Activated T-cell treated with anti-CD3 and anti-CD28 coated beads for 4 hours (primary cell): ENCODE measurements around the gene ST3GAL2.
A peak's percentile ranks its signal among the peaks of the same experiment; 100 is the strongest.

Experiments used
- DNase-seq: peaks from one replicate; pipeline ENCODE4 v3.0.0-alpha.2; 2020

Gene ST3GAL2

DNA sequence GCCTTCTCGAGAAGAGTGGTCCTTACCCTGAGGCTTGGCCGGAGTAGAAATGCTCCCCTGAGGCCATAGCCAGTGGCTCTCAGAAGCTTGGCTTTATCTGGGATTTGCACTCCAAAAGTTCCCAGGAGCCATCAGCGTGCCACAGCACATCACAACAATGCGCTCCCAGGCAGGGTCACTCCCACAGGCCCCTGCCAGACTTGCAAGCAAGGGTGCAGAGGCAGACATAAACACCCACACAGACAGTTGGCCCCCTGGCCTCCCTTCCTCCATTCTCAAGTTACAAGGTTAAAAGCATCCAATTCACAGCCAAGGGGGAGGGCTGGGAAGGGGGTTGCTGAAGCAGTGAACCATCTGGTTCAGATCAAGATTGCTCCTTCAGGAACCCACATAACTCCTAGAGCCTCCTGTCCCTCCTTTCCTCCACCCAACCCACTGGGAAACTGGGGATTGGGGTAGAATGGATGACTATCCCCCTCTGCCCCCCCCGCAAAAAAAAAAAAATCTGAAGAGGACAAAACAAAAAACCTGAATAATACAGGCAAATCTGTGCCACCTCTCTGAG lies 1.8 kb downstream of the ST3GAL2 start:
- DNase-seq, result no peak

DNA sequence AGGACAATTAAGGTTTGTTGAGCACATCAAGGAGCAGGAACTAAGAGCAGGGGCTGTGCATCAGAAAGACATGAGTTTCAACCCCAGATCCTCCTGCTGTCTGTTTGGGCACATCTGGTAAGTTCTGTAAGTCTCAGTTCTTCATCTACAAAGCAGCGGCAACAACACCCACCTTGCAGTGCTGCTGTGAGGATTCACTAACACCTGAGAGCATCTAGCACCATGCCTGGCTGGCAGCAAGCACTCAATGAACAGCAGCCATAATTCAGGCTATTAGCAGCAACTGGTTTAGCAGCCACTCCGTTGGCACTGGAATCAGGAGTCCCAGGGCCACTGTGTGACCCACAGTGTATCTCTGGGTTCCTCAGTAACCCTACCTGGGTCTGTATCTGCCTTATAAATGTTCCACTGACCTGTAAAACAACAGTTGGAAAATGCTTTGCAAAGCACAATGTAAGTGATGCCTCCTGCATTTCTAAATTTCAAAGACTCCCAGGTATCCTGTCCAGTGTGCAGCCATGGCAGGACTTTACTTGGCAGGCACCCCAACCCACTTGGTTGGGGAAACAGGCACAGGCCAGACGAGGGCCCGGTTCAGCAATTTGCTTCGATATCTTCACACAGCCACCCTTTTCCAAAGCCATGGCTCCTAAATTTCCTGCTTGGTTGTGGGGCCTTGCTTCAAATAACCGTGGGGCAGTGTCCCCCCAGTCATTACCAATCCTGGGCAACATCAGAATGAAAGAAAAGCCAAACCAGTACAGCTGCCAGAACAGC lies 4.2 kb downstream of the ST3GAL2 start:
- DNase-seq, result no peak

DNA sequence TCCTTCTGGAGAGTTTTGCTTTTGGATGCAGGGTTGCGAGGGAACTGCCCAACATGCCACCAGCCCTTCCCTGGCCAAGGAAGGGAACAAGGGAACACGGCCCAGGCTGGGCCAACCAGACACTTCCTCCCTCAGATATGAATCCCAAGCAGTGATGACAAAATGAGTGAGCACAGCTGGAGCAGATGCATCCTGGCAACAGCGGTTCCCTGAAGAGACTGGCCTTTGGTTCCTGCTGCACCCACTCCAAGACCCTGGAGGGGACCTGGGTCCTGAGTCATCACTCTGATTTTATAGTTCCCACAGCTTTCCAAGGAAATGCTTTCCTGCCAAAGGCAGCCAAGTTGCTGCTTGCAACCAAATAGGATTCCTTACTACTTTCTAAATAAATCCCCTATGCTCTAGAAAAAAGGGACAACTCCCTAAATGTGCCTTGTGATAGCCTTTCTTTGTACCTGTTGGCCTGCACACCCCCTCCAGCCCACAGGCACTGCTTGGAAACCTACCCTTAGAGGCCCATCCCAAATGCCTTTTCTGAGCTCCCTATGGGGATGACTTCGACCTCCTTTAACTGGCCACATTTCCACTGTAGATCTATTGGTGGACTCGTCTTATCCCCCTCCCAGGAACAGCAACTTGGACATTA lies 5.3 kb downstream of the ST3GAL2 start:
- no peak for DNase-seq

DNA sequence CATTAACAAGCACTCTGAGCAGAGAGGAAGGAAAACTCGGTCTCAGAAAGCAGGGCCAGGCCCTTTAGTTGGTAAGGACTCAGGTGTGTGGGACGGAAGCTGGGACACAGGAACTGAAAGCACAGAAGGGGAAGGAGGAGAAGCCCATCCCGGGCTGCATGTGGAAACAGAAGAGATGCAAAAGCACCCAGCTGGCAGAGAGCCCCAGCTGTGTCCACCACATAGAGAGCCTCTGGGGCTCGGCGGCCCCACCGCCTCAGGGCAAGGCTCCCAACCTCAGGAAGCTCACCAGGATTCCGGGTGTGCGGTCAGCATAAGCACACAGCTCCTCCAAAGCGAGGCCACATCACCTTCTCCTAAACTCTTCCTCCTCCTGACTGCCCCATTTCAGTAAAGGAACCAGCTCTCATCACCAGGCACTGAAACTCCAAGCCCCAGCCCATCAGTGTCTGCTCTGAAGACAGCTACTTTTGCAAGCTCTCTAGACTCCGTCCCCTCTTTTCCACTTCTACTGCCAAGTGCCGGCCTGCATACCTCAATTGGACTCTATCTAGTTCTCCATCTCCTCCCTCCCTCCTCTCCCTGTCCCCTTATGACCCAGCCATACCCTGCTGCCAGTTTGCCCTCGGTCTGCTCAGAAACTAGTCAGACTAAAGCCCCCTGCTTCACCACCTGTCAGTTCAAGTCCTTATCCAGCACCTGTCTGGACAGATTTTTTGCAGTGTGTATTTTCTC lies 6.0 kb downstream of the ST3GAL2 start:
- no peak for DNase-seq

DNA sequence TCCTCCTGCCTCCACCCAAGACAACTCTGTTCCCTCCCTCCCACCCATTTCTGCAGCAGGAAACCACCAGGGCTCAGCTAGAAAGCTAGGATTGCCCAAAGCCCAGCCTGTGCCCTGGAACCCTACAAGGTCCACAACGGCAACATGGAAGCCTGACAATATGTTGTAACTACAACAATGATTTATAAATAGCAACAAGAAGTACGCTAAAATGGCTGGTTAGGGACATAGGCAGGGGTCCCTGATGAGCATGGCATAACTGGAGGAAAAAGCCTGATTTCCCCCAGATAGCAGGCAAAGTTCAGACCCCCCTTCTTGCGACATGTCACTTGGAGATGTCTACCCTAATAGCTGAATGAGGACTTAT lies 6.6 kb downstream of the ST3GAL2 start:
- DNase-seq, result no peak

DNA sequence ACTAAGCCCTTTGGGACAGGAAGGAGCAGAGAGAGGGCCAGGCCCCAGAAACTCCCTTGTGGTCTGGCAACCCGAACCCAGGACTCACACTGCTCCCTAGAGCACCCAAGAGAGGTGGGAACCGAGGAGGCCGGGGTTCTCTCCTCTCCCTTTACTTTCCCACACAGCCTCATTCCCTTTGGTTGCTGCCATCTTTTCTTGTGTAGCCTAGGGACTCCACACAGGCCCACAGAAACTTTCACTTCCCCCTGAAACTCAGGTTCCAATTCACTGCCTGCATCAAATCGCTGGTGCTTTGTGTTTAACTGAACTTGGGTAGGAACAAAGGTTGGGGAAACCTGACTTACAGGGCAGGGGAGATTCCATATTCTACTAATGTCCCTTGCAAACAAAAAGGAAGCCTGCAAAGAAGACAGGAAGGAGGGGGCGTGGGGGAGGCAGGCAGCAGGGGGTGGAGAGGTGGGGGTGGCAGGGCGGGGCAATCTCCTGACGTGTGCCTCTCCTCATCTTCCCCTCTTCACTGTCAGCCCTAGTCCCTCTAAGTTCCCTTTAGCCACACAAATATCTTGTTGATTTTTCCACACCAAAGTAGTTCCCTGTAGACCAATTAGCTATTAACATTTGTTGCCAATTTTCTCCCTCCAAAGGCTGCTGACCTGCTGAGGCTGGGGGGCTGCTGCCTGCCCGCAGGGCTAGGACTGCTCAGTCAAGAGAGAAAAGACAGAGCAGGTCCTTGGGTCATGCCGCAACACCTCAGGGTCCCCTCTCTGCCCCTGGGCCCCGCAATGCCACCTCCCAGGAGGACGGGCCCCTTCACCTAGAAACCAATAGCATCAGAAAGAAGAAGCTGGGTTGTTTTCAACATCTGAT lies 8.0 kb downstream of the ST3GAL2 start:
- peak; percentile 62 for DNase-seq

DNA sequence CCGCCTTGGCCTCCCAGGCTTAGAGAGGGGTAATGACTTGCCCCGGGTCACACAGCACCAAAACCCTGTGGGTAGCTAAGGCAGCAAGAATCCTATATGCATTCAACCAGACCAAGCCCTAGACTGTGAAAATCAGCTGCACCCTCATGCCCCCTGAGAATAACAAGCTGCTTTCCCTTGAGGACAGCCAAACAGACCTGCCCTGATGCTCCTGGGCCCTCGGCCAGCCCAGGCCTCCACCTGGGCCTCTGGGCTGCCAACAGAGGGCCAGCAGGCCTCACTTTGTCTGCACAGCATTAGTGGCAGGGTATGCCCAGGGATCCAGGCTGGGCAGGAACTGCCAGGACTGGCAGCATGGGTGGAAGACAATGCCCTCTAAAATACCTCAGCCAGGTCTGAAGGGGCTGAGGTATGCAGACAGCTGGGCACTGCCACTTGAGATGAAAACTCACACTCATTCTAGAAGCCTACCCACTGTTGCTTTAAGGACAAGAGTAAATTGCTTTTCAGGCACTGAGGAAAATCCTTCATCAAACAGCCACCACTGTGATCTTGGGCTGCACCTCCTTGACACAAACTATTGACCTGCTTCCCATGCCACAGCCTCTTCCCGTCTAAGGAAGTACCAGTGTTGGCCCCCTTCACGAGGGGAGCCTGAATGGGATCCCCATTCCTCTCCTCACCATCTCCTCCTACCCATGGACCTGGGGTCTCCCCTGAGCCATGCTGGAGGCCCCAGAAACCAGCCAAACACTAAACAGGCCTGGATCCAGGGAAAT lies 8.8 kb downstream of the ST3GAL2 start:
- DNase-seq, result no peak

DNA sequence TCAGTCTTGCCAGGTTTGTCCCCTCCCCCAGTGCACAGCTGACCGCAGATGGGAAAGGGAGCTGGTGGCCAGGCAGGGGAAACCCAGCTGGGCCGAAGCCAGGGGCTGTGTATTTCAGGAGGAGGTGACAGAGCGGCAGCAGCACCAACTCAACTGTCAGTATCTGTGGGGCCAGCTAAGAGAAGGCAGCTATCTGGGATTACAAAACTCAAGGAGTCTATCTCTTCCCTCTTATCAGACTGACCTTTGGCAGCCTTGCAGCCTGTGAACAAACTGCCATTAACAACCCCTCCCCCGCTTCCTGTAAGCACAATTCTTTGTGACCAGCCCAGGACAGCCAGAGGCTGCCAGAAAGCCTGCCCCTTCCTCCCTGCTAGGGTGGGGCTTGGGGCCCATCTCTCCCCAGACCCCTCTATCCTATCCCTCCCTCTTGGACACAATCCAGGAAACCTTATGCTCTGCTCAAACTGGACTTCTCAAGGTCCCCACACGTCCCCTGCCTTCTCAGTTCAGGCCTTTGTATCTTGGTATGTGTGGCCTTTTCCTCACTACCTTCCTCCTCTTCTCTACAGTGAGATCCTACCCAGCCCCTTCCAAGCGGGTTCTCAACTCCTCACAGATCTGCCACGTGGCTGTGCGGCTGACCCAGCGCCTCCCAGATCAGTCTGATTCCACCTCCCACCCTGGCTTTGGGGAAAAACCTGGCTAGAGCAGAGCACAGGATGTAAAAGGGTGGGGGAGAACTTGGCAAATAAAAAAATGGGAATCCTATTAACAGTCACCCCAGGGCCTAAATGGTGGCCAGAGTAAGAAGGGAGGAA lies 10.5 kb downstream of the ST3GAL2 start:
- DNase-seq, result no peak

DNA sequence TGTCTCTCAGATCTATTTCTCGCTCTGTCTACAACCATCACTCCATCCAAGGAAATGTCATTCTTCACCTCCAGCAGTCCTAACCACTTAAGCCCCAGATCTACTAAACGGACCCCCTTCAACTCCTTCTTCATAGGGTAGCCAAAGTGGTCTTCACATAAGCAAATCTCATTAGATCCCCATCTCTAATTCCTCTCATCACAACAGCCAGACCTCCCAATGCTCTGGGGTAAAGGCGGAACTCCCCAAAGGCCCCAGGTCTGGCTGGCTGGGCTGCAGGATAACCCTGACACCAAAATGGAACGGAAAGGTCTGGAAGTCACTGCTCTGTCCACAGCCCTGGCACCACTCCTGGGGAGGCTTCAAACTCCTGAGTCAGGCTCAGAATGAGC lies 11.1 kb downstream of the ST3GAL2 start:
- DNase-seq, result no peak

DNA sequence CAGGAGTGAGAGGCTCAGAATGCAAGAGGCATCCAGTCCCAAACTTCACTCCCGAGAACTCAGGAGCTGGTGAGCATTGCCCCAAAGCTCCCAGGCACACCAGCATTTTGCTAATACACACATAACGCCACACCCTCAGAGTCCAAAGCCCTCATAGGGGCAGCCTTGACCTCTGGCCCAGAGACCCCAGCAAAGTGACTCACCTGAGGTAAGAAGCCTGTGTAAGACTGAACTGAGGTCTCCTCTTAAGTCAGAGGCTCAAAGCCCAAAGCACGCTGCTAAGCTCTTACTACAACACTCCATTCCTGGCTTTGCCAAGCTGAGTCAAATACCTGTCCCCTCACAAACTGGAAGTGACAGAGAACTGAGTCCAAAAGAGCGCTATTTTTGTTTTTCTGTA lies 16.4 kb downstream of the ST3GAL2 start:
- no peak for DNase-seq

DNA sequence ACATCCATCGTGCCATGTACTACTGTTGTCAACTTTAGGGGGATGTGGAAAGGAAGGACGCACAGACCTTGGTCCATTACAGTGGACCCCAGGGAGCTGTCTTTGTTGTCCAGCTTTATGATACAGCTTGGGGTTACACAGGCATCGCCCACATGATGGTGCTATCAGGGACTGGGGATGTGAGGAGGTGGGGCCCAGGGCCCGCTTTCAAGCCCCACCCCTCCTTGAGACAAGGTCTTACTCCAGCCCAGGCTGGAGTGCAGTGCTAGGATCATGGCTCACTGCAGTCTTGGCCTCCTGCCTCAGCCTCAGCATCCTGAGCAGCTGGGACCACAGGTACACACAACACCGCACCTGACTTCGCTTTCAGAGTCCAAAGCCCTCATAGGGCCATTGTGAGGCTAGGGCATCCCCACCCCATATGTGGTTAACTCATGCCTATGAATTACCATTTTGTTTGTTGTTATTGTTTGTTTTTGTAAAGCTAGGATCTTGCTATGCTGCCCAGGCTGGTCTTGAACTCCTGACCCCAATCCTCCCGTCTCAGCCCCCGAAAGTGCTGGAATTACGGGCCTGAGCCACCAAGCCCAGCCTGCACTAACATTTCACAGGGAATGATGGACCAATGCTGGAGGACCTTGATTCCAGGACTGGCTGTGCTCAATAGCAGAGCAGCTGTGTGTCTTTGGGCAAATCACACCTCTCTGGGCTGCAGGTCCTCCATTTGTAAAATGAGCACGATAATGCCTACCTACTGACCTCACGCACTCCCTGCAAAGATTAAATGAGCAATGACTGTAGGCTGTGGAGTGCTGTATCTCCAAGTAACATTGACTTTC lies 17.2 kb downstream of the ST3GAL2 start:
- DNase-seq, result no peak

DNA sequence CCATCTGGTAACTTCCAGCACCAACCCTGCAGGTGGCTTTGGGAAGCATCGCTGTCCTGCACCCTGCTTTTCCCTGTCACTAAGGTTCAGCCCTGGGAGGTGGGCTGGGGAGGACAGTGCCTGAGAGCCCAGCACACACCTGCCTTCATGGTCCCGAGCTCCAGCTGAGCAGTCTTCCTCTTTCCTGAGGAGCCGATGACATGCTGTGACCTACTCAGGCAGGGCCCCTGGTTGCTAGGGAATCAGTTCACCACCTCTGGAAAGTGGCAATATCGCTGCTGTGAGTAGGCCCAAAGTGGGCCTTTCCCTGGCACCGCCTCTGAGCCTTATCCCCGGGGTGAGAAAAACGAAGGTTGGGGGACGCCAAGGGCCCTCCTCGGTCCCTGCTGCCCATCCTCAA lies 17.9 kb downstream of the ST3GAL2 start:
- DNase-seq, result no peak

DNA sequence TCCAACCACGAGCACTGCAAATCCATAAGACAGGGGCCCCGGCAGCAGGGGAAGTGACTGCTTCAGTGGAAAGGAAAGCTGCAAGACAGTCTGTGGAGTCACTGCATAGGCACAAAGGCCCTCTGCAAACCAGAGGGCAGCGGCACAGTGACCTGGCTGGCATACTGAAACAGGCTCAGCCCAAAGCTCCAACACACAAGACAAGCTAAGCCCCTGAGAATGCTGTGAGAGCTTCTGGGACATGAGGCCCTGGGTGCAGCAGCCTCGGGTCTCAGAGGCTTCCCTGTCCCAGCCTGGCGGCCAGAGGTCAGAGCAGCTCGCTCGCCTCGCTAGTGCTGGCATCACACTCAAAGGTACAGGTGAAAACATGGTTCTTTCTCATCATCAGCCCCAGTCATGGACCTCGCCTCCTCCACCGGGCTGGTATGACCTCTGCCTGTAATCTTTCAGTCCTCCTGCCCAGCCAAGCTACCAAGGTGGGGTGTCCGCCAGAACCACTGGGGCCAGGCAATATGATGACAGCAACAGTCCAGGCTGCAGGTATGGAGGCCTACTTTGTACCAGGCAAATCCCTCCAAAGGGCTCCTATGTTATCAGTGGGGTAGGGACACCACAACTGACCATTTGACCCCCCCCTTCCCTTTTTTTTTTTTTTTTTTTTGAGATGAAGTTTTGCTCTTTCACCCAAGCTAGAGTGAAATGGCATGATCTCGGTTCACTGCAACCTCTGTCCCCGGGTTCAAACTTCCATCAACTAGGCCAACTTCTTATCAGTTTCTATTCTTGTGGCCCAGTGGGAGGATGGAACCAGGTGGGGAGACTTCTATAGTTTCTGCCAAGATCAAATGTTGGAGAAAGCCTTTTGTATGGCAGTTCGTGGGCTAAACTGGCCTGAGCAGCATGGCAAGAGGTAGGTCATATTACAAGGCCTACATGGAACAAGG lies 19.2 kb downstream of the ST3GAL2 start:
- no peak for DNase-seq

DNA sequence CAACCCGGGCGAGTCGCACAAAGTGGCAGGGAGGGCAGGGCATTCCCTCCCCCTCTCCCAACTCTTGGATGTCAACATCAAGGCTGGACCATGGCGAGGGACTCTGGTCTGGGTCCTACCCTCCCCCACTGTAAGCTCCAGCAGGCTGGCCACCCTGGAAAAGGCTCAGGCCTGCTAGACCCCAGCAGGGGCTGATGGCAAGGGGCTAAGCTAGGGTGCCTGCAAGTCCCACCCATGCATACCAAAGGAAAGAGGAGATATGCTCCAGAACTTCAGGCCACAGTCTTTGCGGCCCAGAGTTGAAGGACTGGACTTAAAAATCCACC lies 19.9 kb downstream of the ST3GAL2 start:
- no peak for DNase-seq

DNA sequence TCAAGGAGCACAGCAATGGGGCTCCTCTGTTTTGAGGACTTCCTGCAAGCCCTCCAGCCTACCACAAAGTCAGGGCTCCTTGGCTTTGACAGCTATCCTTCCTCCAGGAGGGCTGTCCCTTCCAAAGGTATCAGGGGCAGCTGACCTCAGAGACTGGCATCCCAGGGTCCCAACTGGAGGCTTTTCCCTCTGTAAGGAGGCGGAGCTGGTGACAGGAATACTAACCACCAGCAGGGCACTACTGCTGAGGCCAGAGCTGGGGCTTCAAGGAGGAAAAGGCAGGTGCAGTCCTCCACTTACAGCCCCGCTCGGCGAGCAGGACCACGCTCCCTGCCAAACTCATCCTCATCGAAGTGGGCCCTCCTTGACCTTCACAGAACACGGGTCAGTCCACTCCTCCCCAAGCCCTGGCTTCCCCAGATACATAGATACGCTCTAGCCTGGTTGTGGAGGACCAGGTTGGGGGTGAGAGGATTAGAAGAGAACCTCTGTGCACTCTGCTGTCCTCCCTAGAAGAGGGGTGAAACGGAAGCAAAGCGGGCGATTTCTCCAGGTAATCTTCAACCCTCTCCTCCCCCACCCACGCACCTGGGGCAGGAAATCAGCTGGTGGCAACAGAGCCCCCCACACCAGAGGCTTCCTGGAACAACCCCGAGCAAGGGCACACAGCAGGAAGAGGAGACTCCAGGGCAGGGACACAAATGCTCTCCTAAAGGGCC lies 20.5 kb downstream of the ST3GAL2 start:
- no peak for DNase-seq

DNA sequence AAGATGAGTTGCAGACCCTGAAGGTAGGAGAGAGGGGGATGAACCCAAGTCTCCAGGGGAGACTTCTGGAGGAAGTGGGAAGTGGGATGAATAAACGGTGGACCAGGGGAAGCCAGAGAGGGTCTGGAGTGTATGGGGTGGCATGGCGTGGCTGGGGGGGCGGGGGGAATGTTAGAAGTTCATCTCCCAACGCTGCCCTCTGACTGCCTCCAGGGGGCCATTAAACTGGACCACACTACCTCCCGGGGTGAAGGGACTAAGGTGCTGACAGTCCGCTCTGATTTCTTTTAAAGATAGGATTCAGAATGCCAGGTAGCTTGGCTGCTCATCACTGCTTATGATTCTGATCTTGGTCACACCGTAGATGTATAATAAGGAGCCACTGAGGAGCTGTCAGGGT lies 21.2 kb downstream of the ST3GAL2 start:
- no peak for DNase-seq

DNA sequence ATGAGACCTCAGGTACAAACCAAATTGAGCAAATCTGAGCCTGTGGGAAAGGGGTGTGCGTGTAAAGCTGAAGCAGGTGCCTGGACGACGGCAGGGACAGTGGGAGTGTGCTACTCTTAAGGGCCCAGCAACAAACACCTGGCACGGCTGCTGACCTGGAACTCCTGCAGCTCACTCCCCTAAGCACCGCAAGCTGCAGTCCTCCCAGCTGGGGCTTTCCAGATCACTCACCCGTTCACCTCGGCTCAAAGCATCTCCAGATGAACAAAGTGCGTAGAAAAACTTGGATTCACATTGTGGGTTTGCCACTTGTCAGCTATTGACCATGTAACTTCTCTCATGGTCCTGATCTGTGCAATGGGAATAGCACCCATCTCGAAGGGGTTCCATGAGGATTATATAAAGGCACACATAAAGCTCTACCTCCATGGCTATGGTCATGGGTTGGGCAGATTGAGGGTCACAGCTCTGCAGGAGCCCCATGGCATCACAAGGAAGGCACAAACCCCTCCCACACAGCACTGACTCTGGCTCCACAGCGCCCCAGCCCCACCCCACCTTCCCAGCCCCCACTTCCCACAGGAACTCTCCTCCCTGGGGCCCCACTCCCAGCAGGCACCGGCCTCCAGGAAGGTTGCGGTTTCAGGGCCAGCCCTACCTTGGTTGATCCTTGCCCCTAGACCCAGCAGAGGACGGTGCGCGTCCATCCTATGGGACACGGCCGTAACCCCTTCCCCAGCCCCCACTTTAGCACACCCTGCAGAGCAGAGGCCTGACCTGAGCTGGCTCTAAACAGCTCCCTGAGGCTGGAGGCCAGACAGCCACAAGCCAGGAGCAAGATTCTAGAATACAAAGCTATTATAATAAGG lies 21.9 kb downstream of the ST3GAL2 start:
- no peak for DNase-seq
